ENCODE measurements around the gene PAF1.
"Not testable (repeated sequence)": the region's sequence is repeated elsewhere in the genome, so short reads cannot be mapped to it uniquely, and the experiment has no call there.

The PAF1 gene

GRCh38 chr19:39349326-39349725 lies 41.6 kb downstream of the PAF1 start:
- no peak for DNase-seq

DNA sequence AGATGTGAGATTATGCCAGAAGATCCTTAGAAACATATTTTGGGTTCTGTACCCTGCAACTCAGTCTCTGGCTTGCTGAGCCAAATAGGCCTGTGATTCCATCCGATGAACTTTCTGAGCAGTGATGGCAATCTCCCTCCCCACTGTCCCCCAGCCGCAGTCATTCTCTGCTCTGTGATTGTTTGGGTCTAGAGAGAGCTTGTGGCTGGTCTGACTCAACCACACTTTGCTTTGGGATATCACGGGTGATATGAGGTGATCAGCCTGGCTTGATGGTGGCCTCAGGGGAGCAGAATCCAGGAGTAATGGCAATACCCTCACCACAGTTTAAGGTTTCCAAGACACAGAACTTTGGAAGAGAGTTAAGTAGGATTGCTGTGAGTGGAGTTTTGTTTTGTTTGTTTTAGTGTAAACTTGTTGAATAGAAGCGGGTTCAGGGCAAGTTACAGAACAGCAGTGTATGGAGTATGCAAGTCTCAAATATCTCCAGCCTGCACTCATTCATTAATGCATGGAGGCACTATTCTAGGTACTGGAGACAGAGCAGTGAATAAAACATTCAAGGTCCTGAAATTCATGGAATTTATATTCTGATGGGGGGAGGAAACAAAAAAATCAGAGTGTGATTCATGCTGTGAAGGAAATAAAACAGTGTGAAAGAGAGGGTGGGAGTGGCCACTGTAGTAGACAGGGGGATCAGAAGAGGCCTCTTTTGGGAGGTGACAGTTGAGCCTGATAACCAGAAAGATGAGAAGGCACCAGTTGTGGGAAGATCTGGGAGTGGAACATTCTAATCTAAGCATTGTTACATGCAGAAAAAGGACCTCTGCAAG lies 43.4 kb downstream of the PAF1 start:
- no peak for DNase-seq

DNA sequence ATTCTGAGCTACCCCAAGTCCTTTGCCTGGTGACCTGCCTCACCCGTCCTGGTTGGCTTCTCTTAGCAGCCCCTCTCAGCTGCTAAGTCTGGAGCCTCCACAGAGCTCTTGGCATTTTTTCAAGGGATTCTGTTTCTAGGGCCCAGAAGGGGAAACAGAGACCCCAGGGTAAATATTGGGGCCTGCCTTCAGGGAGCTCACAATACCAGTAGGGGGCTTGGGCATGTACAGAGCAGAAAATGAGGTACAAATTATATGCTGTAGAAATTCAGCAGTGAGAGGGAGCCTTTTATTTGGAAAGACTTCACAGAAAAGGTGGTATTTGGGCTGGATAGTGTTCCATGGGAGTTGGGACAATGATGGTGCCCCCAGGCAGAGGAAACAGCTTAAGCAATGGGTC lies 45.0 kb downstream of the PAF1 start:
- DNase-seq: no peak

DNA sequence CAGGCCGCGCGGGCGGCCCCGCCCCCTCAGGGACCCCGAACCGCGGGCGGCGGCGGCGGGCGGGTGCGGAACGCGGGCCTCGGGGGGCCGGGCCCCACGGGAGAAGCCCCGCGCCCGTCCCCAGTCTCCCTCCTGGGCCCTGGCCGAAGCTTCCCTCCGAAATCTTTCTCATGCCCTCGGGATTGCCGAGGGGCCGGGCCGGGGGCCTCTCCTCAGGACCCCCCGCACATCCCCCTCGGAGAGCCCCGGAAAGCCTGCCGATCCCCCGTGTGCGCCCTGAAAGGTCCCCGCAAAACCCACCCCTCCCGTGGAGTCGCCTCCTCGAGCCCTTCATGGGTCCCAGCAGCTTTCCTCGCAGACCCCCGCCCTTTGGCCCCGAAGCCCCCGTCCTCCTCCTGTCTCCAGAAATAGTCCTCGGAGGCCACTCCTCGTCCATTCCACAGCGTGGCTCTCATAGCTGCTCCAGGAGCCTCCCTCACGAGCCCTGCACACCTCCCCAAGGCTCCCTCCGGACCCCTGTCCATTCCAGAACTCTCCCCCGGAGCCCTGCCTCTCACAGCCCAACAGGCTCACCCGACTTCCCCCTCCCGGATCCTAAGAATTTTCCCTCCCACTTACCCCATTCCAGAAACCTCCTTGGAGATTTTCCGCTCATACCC lies 48.1 kb downstream of the PAF1 start:
- peak; percentile 49 for DNase-seq

GRCh38 chr19:39341719-39342604 lies 48.9 kb downstream of the PAF1 start, which contains the start of gene SAMD4B:
TSS of gene SAMD4B (plus strand) at chr19:39342421. CDS start at chr19:39356894, 14,473 bp downstream.
- peak; percentile 100 for DNase-seq

GRCh38 chr19:39341129-39341718 lies 49.7 kb downstream of the PAF1 start:
- DNase-seq: no peak

- not testable (repeated sequence) for DNase-seq
Observed at GRCh38 chr19:39340156-39340555, 50.8 kb downstream of the PAF1 start.

- DNase-seq: no peak
Observed at GRCh38 chr19:39339674-39340073, 51.2 kb downstream of the PAF1 start.

- DNase-seq: no peak
Observed at GRCh38 chr19:39336483-39336882, 54.4 kb downstream of the PAF1 start.

Data from DMS53 (cell line).